ENCODE results near the gene RBM24. TPM values are rescaled to one million over a fixed set of nuclear protein-coding genes. Genes with fewer than 3 reads are reported as not detected.

RBM24 gene
- total RNA-seq, 5 donors from 2014 or later (not counting 1 experiment from before 2014, with no cell fraction given): 0.19 TPM; not detected in 4

DNA sequence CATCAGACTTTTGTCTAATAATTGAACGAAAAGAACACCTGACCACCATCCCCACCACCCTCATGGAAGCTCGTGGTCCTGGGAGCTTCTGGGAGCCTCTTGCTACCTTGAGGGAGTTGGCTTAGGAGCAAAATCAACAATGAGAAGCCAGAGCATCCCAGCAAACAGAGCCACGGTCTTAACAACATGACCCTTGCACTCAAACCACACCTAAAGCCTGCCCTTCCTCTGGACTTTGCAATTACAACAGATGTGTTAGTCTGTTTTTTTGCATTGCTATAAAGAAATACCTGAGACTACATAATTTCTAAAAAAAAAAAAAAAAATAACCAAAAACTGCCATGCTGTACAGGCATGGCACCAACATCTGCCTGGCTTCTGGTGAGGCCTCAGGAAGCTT lies 9.5 kb upstream of the RBM24 start:
- Histone ChIP-seq H3K9me3 (no peaks in the 10 kb centered on the region), H3K4me3 (ENCODE audit: control insufficient read depth in 1 of 2, extremely low read depth in 1 of 2, low read length in 1 of 2) (no peak overlapping the region), H3K36me3 (ENCODE audit: control insufficient read depth in 2 of 2, extremely low read depth in 1 of 2, insufficient read depth in 1 of 2, low read length in 1 of 2) (no peaks in the 10 kb centered on the region), H3K27me3 (replicated peaks in 1 of 2; ENCODE audit: control insufficient read depth in 2 of 2, extremely low read depth in 1 of 2, insufficient read depth in 2 of 2, low read length in 1 of 2) (peaks cover 0 to 4% of the 10 kb centered on the region in 2 experiments), H3K27ac (ENCODE audit: low read length) (no peak overlapping the region), H3K4me1 (ENCODE audit: control insufficient read depth in 1 of 2, extremely low read depth in 1 of 2, insufficient read depth in 2 of 2, low read length in 2 of 2) (no peaks in the 10 kb centered on the region)
- H3K9me3 Mint-ChIP-seq: no peaks in the 10 kb centered on the region
- DNase-seq (no peak), ATAC-seq (replicated peaks in 1 of 4) (no peak)
- H3K27me3 Mint-ChIP-seq: peaks cover 27 to 30% of the 10 kb centered on the region in 2 donors
- ChIA-PET CTCF (no interaction called here), POLR2A (no interaction called here)
- no peaks in the 10 kb centered on the region for H3K36me3 Mint-ChIP-seq
- H3K4me1 Mint-ChIP-seq: no peaks in the 10 kb centered on the region
- no peak overlapping the region for H3K27ac Mint-ChIP-seq
- no CpG with 5 or more reads among the region's 3 CpGs for WGBS (ENCODE audit: insufficient coverage)
- H3K4me3 Mint-ChIP-seq: no peak overlapping the region

DNA sequence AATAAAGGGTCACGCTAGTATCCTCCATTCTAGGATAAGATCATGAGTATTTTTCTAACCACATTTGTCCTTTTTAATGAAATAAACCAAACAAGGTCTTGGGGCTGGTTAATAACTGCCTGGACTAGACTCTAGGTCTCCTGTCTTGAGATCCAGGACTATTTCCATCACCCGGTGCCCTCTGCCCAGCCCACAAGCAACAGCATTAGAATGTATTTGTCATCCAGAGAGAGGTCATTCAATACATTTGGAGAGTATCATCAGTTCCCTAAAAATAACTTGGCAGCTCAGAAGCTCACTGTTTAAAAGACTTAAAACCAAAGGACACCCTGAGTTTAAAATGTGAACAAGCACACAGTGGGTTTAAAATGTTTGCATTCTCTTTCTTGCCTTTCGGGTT lies 4.4 kb upstream of the RBM24 start:
- H3K4me1 ChIP-seq (ENCODE audit: control insufficient read depth in 1 of 2, extremely low read depth in 1 of 2, insufficient read depth in 2 of 2, low read length in 2 of 2): peaks cover 1 to 9% of the 10 kb centered on the region in 2 experiments
- no peak for ATAC-seq (replicated peaks in 1 of 4)
- H3K9me3 ChIP-seq: no peaks in the 10 kb centered on the region
- H3K27me3 Mint-ChIP-seq: peaks cover 56 to 61% of the 10 kb centered on the region in 2 donors
- H3K27ac Mint-ChIP-seq: no peak overlapping the region
- ChIA-PET POLR2A (no interaction called here), CTCF (no interaction called here)
- H3K27me3 ChIP-seq (replicated peaks in 1 of 2; ENCODE audit: control insufficient read depth in 2 of 2, extremely low read depth in 1 of 2, insufficient read depth in 2 of 2, low read length in 1 of 2): peaks cover 8 to 18% of the 10 kb centered on the region in 2 experiments
- H3K4me1 Mint-ChIP-seq: peaks cover 3 to 8% (median 6%) of the 10 kb centered on the region in 3 donors
- no peak for DNase-seq
- no peaks in the 10 kb centered on the region for H3K36me3 Mint-ChIP-seq
- H3K4me3 Mint-ChIP-seq: no peak overlapping the region
- no peaks in the 10 kb centered on the region for H3K9me3 Mint-ChIP-seq
- no peaks in the 10 kb centered on the region for H3K36me3 ChIP-seq (ENCODE audit: control insufficient read depth in 2 of 2, extremely low read depth in 1 of 2, insufficient read depth in 1 of 2, low read length in 1 of 2)
- no peak overlapping the region for H3K4me3 ChIP-seq (ENCODE audit: control insufficient read depth in 1 of 2, extremely low read depth in 1 of 2, low read length in 1 of 2)
- 73% methylated on average over 2 of the region's 3 CpGs for WGBS (ENCODE audit: insufficient coverage)
- no peak overlapping the region for H3K27ac ChIP-seq (ENCODE audit: low read length)

- Mint-ChIP-seq H3K4me1 (peaks cover 8 to 13% (median 11%) of the 10 kb centered on the region in 3 donors), H3K4me3 (no peak overlapping the region), H3K27ac (no peak overlapping the region), H3K36me3 (no peaks in the 10 kb centered on the region), H3K9me3 (no peaks in the 10 kb centered on the region), H3K27me3 (peaks cover 58 to 65% of the 10 kb centered on the region in 2 donors)
- Histone ChIP-seq H3K27ac (ENCODE audit: low read length) (no peak overlapping the region), H3K4me1 (ENCODE audit: control insufficient read depth in 1 of 2, extremely low read depth in 1 of 2, insufficient read depth in 2 of 2, low read length in 2 of 2) (peaks cover 4 to 14% of the 10 kb centered on the region in 2 experiments), H3K36me3 (ENCODE audit: control insufficient read depth in 2 of 2, extremely low read depth in 1 of 2, insufficient read depth in 1 of 2, low read length in 1 of 2) (no peaks in the 10 kb centered on the region), H3K27me3 (replicated peaks in 1 of 2; ENCODE audit: control insufficient read depth in 2 of 2, extremely low read depth in 1 of 2, insufficient read depth in 2 of 2, low read length in 1 of 2) (peaks cover 10 to 22% of the 10 kb centered on the region in 2 experiments), H3K9me3 (no peaks in the 10 kb centered on the region), H3K4me3 (ENCODE audit: control insufficient read depth in 1 of 2, extremely low read depth in 1 of 2, low read length in 1 of 2) (no peak overlapping the region)
- ChIA-PET POLR2A (no interaction called here), CTCF (no interaction called here)
- ATAC-seq (replicated peaks in 1 of 4): no peak
- DNase-seq: no peak
- 67% methylated on average over 1 of the region's 2 CpGs for WGBS (ENCODE audit: insufficient coverage)
Measured at GRCh38 chr6:17277256-17277655, 3.9 kb upstream of the RBM24 start.

DNA sequence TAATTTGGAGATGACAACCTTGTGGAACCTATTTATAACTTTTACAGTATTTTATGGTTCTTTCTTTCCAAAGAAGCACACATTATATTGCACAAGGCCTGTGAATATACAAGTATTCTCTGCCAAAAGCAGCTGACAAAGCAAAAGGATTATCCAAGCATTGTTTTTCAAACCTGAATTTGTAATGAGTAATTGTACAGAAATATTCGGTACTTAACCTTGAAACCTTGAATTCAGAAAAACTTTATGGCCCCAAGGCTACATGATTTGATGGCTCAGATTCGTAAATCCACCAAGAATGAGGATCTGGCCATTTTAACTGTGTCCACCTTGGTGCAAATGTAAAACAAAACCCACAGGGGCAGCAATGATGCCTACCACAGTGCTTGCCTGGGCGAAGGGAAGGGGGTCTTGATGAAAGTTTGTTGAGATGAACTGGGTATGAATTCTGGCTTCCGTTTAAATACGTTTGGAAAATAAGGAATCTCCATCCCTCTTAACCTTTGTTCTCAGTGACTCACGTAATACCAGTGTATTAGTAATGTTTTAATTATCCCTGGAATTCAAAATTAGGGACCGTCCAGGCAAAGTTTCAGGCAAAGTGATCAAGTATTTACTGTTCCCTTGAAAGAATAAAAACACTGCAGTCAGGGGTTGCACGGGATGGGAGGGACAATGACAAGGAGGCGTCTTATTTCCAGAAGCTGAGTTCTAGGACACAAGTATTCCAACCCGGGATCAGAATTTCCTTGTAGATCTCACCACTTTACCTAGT lies 2.7 kb upstream of the RBM24 start:
- Histone ChIP-seq H3K27ac (ENCODE audit: low read length) (no peak overlapping the region), H3K36me3 (ENCODE audit: control insufficient read depth in 2 of 2, extremely low read depth in 1 of 2, insufficient read depth in 1 of 2, low read length in 1 of 2) (no peaks in the 10 kb centered on the region), H3K27me3 (replicated peaks in 1 of 2; ENCODE audit: control insufficient read depth in 2 of 2, extremely low read depth in 1 of 2, insufficient read depth in 2 of 2, low read length in 1 of 2) (peaks cover 12 to 23% of the 10 kb centered on the region in 2 experiments), H3K4me3 (ENCODE audit: control insufficient read depth in 1 of 2, extremely low read depth in 1 of 2, low read length in 1 of 2) (no peak overlapping the region), H3K9me3 (no peaks in the 10 kb centered on the region), H3K4me1 (ENCODE audit: control insufficient read depth in 1 of 2, extremely low read depth in 1 of 2, insufficient read depth in 2 of 2, low read length in 2 of 2) (peaks cover 4 to 14% of the 10 kb centered on the region in 2 experiments)
- CTCF ChIA-PET: no interaction called here
- no peaks in the 10 kb centered on the region for H3K36me3 Mint-ChIP-seq
- H3K4me1 Mint-ChIP-seq: peaks cover 8 to 17% (median 13%) of the 10 kb centered on the region in 3 donors
- H3K27ac Mint-ChIP-seq: no peak overlapping the region
- 80% methylated on average over 4 of the region's 10 CpGs for WGBS (ENCODE audit: insufficient coverage)
- H3K4me3 Mint-ChIP-seq: no peak overlapping the region
- H3K9me3 Mint-ChIP-seq: no peaks in the 10 kb centered on the region
- DNase-seq (no peak), ATAC-seq (replicated peaks in 1 of 4) (no peak)
- H3K27me3 Mint-ChIP-seq: peaks cover 66 to 68% of the 10 kb centered on the region in 2 donors
- POLR2A ChIA-PET: no interaction called here

- WGBS (ENCODE audit: insufficient coverage): 42% methylated on average over 9 of the region's 11 CpGs
- Histone ChIP-seq H3K27ac (ENCODE audit: low read length) (no peak overlapping the region), H3K4me3 (ENCODE audit: control insufficient read depth in 1 of 2, extremely low read depth in 1 of 2, low read length in 1 of 2) (no peak overlapping the region), H3K27me3 (replicated peaks in 1 of 2; ENCODE audit: control insufficient read depth in 2 of 2, extremely low read depth in 1 of 2, insufficient read depth in 2 of 2, low read length in 1 of 2) (peaks cover 14 to 23% of the 10 kb centered on the region in 2 experiments), H3K9me3 (no peaks in the 10 kb centered on the region), H3K36me3 (ENCODE audit: control insufficient read depth in 2 of 2, extremely low read depth in 1 of 2, insufficient read depth in 1 of 2, low read length in 1 of 2) (no peaks in the 10 kb centered on the region), H3K4me1 (ENCODE audit: control insufficient read depth in 1 of 2, extremely low read depth in 1 of 2, insufficient read depth in 2 of 2, low read length in 2 of 2) (peaks cover 4 to 14% of the 10 kb centered on the region in 2 experiments)
- no peaks in the 10 kb centered on the region for H3K9me3 Mint-ChIP-seq
- H3K4me3 Mint-ChIP-seq: peak overlapping the region in 2 of 3 donors; percentile 6 to 38
- no peak for ATAC-seq (replicated peaks in 1 of 4)
- no peak for DNase-seq
- ChIA-PET POLR2A (no interaction called here), CTCF (no interaction called here)
- peaks cover 8 to 17% (median 13%) of the 10 kb centered on the region in 3 donors for H3K4me1 Mint-ChIP-seq
- no peak overlapping the region for H3K27ac Mint-ChIP-seq
- H3K36me3 Mint-ChIP-seq: no peaks in the 10 kb centered on the region
- peaks cover 61 to 62% of the 10 kb centered on the region in 2 donors for H3K27me3 Mint-ChIP-seq
Measured at GRCh38 chr6:17280138-17280537, 1.0 kb upstream of the RBM24 start.

DNA sequence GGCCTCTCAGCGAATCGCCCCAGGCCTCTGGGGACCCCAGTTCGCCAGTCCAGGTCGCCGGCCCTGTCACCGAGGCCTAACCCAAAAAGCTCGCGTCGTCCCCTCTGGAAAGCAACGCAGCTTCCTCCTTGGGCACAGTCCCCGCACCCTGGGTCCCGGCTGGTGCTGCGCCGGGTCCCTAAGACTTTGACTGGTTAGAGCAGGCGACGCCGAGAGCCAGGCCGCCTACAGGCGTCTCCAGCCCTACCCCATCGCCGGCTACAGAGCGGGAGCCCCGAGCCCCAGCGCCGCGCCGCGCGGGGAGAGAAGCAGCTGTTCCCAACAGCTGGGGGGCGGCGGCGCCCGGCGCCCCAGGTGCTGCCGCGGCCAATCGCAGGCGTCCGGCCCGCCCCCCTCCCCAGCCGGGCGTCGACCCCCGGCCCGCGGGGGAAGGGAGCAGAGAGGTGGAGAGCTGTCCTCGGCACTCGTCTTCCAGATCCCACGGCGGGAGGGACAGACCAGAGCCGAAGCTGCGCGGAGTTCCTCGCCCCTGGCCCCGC lies 540 bp upstream of the RBM24 start:
- Mint-ChIP-seq H3K27ac (no peak overlapping the region), H3K4me1 (peaks cover 8 to 17% (median 13%) of the 10 kb centered on the region in 3 donors), H3K4me3 (peak overlapping the region in 2 of 3 donors; percentile 9 to 79), H3K27me3 (peaks cover 61 to 62% of the 10 kb centered on the region in 2 donors), H3K36me3 (no peaks in the 10 kb centered on the region), H3K9me3 (no peaks in the 10 kb centered on the region)
- H3K4me1 ChIP-seq (ENCODE audit: control insufficient read depth in 1 of 2, extremely low read depth in 1 of 2, insufficient read depth in 2 of 2, low read length in 2 of 2): peaks cover 4 to 14% of the 10 kb centered on the region in 2 experiments
- POLR2A ChIA-PET: no interaction called here
- H3K27ac ChIP-seq (ENCODE audit: low read length): no peak overlapping the region
- ATAC-seq (replicated peaks in 1 of 4) (peak in 2 of 4 experiments; percentile 17 to 25), DNase-seq (no peak)
- WGBS (ENCODE audit: insufficient coverage): 8% methylated on average over 42 of the region's 55 CpGs
- peaks cover 15 to 23% of the 10 kb centered on the region in 2 experiments for H3K27me3 ChIP-seq (replicated peaks in 1 of 2; ENCODE audit: control insufficient read depth in 2 of 2, extremely low read depth in 1 of 2, insufficient read depth in 2 of 2, low read length in 1 of 2)
- no peaks in the 10 kb centered on the region for H3K36me3 ChIP-seq (ENCODE audit: control insufficient read depth in 2 of 2, extremely low read depth in 1 of 2, insufficient read depth in 1 of 2, low read length in 1 of 2)
- CTCF ChIA-PET: no interaction called here
- no peaks in the 10 kb centered on the region for H3K9me3 ChIP-seq
- peak overlapping the region in 1 of 2 donors; percentile 64 for H3K4me3 ChIP-seq (ENCODE audit: control insufficient read depth in 1 of 2, extremely low read depth in 1 of 2, low read length in 1 of 2)

All from T-cell (primary cell).